Measurements from ENCODE around the gene CBLC.

Gene CBLC

DNA sequence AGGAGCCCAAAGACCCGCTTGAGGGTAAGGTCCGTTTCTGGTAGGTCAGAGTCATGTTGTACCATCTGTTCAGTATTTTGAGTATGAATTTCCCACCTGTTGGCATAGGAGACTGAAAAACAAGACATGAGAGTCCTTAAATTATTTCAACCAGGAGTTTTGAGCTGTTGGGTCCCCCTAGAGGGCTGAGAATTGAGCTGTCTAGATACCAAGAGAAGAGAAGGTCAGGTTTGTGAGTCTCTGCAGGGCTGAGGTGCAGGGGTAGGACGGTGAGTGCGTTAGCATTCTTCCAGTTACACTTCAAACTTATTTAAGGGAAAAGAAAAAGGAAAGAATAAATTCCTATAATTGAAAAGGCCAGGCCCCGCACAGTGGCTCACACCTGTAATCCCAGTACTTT lies 5.0 kb downstream of the CBLC start:
- Histone ChIP-seq H3K27me3 (ENCODE audit: control insufficient read depth in 3 of 3, insufficient read depth in 3 of 3, low read depth in 1 of 3, low read length in 3 of 3) (peaks cover 0 to 4% (median 3%) of the 10 kb centered on the region in 3 experiments), H3K4me3 (ENCODE audit: low read length in 2 of 2) (no peak overlapping the region), H3K18ac (ENCODE audit: low read length) (peak overlapping the region; percentile 57), H3K27ac (replicated peaks; ENCODE audit: low read length) (no peak overlapping the region), H3K23ac (ENCODE audit: low read depth, low read length, poor library complexity) (no peak overlapping the region), H3K36me3 (replicated peaks in 1 of 2; ENCODE audit: control insufficient read depth in 2 of 2, insufficient read depth in 2 of 2, low read length in 2 of 2) (no peaks in the 10 kb centered on the region), H2AFZ (ENCODE audit: low read length) (no peak overlapping the region), H2BK15ac (ENCODE audit: low read length) (peak overlapping the region; percentile 62), H2AK5ac (ENCODE audit: low read depth, low read length) (peak overlapping the region; percentile 94), H2BK5ac (ENCODE audit: low read length) (peak overlapping the region; percentile 66), H3K4me2 (ENCODE audit: insufficient read depth, low read length, poor library complexity, severe bottlenecking) (no peak overlapping the region), H3K79me1 (ENCODE audit: low read depth, low read length) (no peaks in the 10 kb centered on the region), H4K91ac (ENCODE audit: low read depth, low read length, poor library complexity) (no peak overlapping the region), H2BK12ac (ENCODE audit: low read length) (no peak overlapping the region), H3K9me3 (replicated peaks in 1 of 2; ENCODE audit: control insufficient read depth in 2 of 2, insufficient read depth in 1 of 2, low read depth in 1 of 2, low read length in 2 of 2) (no peaks in the 10 kb centered on the region), H3K4ac (ENCODE audit: low read length) (no peak overlapping the region), H3K4me1 (ENCODE audit: control insufficient read depth in 2 of 2, insufficient read depth in 1 of 2, low read depth in 1 of 2, low read length in 2 of 2) (no peaks in the 10 kb centered on the region), H3K9ac (ENCODE audit: low read depth, low read length, poor library complexity) (no peak overlapping the region), H4K8ac (ENCODE audit: low read depth, low read length) (no peak overlapping the region), H2BK120ac (ENCODE audit: low read depth, low read length) (no peak overlapping the region), H3K14ac (ENCODE audit: low read length) (no peak overlapping the region)
- DNase-seq (ENCODE audit: low spot score) = no peak
- WGBS, 2 donors (ENCODE audit: extremely low coverage in 2 of 2, insufficient read length in 2 of 2, insufficient replicate concordance in 1 of 2) = no CpG with 5 or more reads among the region's 5 CpGs

DNA sequence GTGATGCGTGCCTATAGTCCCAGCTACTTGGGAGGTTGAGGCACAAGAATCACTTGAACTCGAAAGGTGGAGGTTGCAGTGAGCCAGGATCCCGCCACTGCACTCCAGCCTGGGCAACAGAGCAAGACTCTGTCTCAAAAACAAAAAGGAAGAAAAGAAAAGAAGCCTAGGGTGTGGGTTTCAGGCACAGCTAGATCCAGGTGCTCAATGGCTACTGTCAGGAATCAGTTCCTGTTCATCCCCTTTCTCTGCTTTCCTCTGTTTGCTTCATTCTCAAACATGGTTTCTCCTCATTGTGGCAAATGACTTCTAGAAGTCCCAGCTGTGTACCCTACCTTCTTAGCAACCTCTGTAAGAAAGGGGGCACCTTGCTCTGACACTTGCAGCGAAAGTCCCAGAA lies 5.9 kb downstream of the CBLC start:
- Histone ChIP-seq H2BK120ac (ENCODE audit: low read depth, low read length) (no peak overlapping the region), H3K14ac (ENCODE audit: low read length) (no peak overlapping the region), H2BK5ac (ENCODE audit: low read length) (no peak overlapping the region), H4K8ac (ENCODE audit: low read depth, low read length) (no peak overlapping the region), H2BK15ac (ENCODE audit: low read length) (no peak overlapping the region), H3K27ac (replicated peaks; ENCODE audit: low read length) (no peak overlapping the region), H3K23ac (ENCODE audit: low read depth, low read length, poor library complexity) (no peak overlapping the region), H3K36me3 (replicated peaks in 1 of 2; ENCODE audit: control insufficient read depth in 2 of 2, insufficient read depth in 2 of 2, low read length in 2 of 2) (no peaks in the 10 kb centered on the region), H3K4me2 (ENCODE audit: insufficient read depth, low read length, poor library complexity, severe bottlenecking) (no peak overlapping the region), H3K9ac (ENCODE audit: low read depth, low read length, poor library complexity) (no peak overlapping the region), H3K4me3 (ENCODE audit: low read length in 2 of 2) (no peak overlapping the region), H2AK5ac (ENCODE audit: low read depth, low read length) (no peak overlapping the region), H3K4me1 (ENCODE audit: control insufficient read depth in 2 of 2, insufficient read depth in 1 of 2, low read depth in 1 of 2, low read length in 2 of 2) (no peaks in the 10 kb centered on the region), H3K27me3 (ENCODE audit: control insufficient read depth in 3 of 3, insufficient read depth in 3 of 3, low read depth in 1 of 3, low read length in 3 of 3) (no peaks in the 10 kb centered on the region), H2AFZ (ENCODE audit: low read length) (no peak overlapping the region), H3K79me1 (ENCODE audit: low read depth, low read length) (no peaks in the 10 kb centered on the region), H3K9me3 (replicated peaks in 1 of 2; ENCODE audit: control insufficient read depth in 2 of 2, insufficient read depth in 1 of 2, low read depth in 1 of 2, low read length in 2 of 2) (no peaks in the 10 kb centered on the region), H4K91ac (ENCODE audit: low read depth, low read length, poor library complexity) (no peak overlapping the region), H3K4ac (ENCODE audit: low read length) (no peak overlapping the region), H3K18ac (ENCODE audit: low read length) (no peak overlapping the region), H2BK12ac (ENCODE audit: low read length) (no peak overlapping the region)
- no CpG with 5 or more reads among the region's 4 CpGs for WGBS, 2 donors (ENCODE audit: extremely low coverage in 2 of 2, insufficient read length in 2 of 2, insufficient replicate concordance in 1 of 2)
- DNase-seq (ENCODE audit: low spot score) = no peak

DNA sequence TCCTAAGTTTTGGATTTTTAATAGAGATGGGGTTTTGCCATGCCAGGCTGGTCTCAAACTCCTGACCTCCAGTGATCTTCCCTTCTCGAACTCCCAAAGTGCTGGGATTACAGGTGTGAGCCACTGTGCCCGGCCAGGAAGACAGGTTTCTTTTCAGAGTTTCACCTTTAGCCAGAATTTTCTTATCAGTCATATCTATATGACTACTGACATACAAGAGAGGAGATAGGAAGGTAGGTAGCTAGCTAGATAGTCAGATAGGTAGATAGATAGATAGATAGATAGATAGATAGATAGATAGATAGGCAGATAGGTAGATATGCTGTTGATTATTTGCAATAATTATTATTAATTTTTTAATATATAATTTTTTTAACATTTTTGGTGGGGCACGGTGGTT lies 7.6 kb downstream of the CBLC start:
- Histone ChIP-seq H3K4ac (ENCODE audit: low read length) (no peak overlapping the region), H3K18ac (ENCODE audit: low read length) (no peak overlapping the region), H2AFZ (ENCODE audit: low read length) (no peak overlapping the region), H3K4me3 (ENCODE audit: low read length in 2 of 2) (no peak overlapping the region), H3K9me3 (replicated peaks in 1 of 2; ENCODE audit: control insufficient read depth in 2 of 2, insufficient read depth in 1 of 2, low read depth in 1 of 2, low read length in 2 of 2) (no peaks in the 10 kb centered on the region), H4K8ac (ENCODE audit: low read depth, low read length) (no peak overlapping the region), H3K79me1 (ENCODE audit: low read depth, low read length) (no peaks in the 10 kb centered on the region), H2AK5ac (ENCODE audit: low read depth, low read length) (no peak overlapping the region), H3K27ac (replicated peaks; ENCODE audit: low read length) (no peak overlapping the region), H3K27me3 (ENCODE audit: control insufficient read depth in 3 of 3, insufficient read depth in 3 of 3, low read depth in 1 of 3, low read length in 3 of 3) (no peaks in the 10 kb centered on the region), H3K4me1 (ENCODE audit: control insufficient read depth in 2 of 2, insufficient read depth in 1 of 2, low read depth in 1 of 2, low read length in 2 of 2) (no peaks in the 10 kb centered on the region), H3K14ac (ENCODE audit: low read length) (no peak overlapping the region), H2BK12ac (ENCODE audit: low read length) (no peak overlapping the region), H3K36me3 (replicated peaks in 1 of 2; ENCODE audit: control insufficient read depth in 2 of 2, insufficient read depth in 2 of 2, low read length in 2 of 2) (no peaks in the 10 kb centered on the region), H2BK15ac (ENCODE audit: low read length) (no peak overlapping the region), H4K91ac (ENCODE audit: low read depth, low read length, poor library complexity) (no peak overlapping the region), H3K23ac (ENCODE audit: low read depth, low read length, poor library complexity) (no peak overlapping the region), H2BK5ac (ENCODE audit: low read length) (no peak overlapping the region), H3K9ac (ENCODE audit: low read depth, low read length, poor library complexity) (no peak overlapping the region), H3K4me2 (ENCODE audit: insufficient read depth, low read length, poor library complexity, severe bottlenecking) (no peak overlapping the region), H2BK120ac (ENCODE audit: low read depth, low read length) (no peak overlapping the region)
- DNase-seq (ENCODE audit: low spot score) = no peak
- no CpG with 5 or more reads among the region's 3 CpGs for WGBS, 2 donors (ENCODE audit: extremely low coverage in 2 of 2, insufficient read length in 2 of 2, insufficient replicate concordance in 1 of 2)

DNA sequence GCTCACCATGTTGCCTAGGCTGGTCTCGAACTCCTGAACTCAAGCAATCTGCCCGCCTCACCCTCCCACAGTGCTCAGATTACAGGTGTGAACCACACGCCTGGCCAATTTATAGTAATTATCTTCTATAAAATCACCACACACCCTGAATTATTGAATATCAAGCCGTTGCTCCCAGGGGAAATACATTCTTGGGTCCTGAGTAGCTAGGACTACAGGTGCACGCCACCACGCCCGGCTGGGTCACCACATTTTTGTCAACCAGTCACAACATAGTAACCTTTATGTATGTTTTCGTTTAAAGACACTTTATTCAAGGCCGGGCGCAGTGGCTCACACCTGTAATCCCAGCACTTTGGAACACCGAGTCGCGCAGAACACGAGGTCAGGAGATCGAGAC lies 8.3 kb downstream of the CBLC start:
- Histone ChIP-seq H2BK5ac (ENCODE audit: low read length) (no peak overlapping the region), H3K4me3 (ENCODE audit: low read length in 2 of 2) (no peak overlapping the region), H2AFZ (ENCODE audit: low read length) (no peak overlapping the region), H3K9me3 (replicated peaks in 1 of 2; ENCODE audit: control insufficient read depth in 2 of 2, insufficient read depth in 1 of 2, low read depth in 1 of 2, low read length in 2 of 2) (no peaks in the 10 kb centered on the region), H3K36me3 (replicated peaks in 1 of 2; ENCODE audit: control insufficient read depth in 2 of 2, insufficient read depth in 2 of 2, low read length in 2 of 2) (no peaks in the 10 kb centered on the region), H4K91ac (ENCODE audit: low read depth, low read length, poor library complexity) (no peak overlapping the region), H3K23ac (ENCODE audit: low read depth, low read length, poor library complexity) (no peak overlapping the region), H3K27me3 (ENCODE audit: control insufficient read depth in 3 of 3, insufficient read depth in 3 of 3, low read depth in 1 of 3, low read length in 3 of 3) (no peaks in the 10 kb centered on the region), H2AK5ac (ENCODE audit: low read depth, low read length) (no peak overlapping the region), H3K4ac (ENCODE audit: low read length) (no peak overlapping the region), H3K14ac (ENCODE audit: low read length) (no peak overlapping the region), H4K8ac (ENCODE audit: low read depth, low read length) (no peak overlapping the region), H3K9ac (ENCODE audit: low read depth, low read length, poor library complexity) (no peak overlapping the region), H3K18ac (ENCODE audit: low read length) (no peak overlapping the region), H2BK15ac (ENCODE audit: low read length) (no peak overlapping the region), H3K27ac (replicated peaks; ENCODE audit: low read length) (no peak overlapping the region), H2BK12ac (ENCODE audit: low read length) (no peak overlapping the region), H2BK120ac (ENCODE audit: low read depth, low read length) (no peak overlapping the region), H3K4me1 (ENCODE audit: control insufficient read depth in 2 of 2, insufficient read depth in 1 of 2, low read depth in 1 of 2, low read length in 2 of 2) (no peaks in the 10 kb centered on the region), H3K4me2 (ENCODE audit: insufficient read depth, low read length, poor library complexity, severe bottlenecking) (no peak overlapping the region), H3K79me1 (ENCODE audit: low read depth, low read length) (no peaks in the 10 kb centered on the region)
- no CpG with 5 or more reads among the region's 15 CpGs for whole genome bisulfite sequencing, 2 donors (ENCODE audit: extremely low coverage in 2 of 2, insufficient read length in 2 of 2, insufficient replicate concordance in 1 of 2)
- DNase-seq (ENCODE audit: low spot score) = no peak
